Renal cortex interstitium (tissue), 11 donors: ENCODE data around the gene CDK5R2. TPM values are rescaled to one million over a fixed set of nuclear protein-coding genes. Genes with fewer than 3 reads are reported as not detected.

Source experiments
- DNase-seq, 11 donors: peaks; one replicate each; pipeline ENCODE4 v3.0.0-alpha.2; 2013; ENCODE audit warnings: low read depth in 9 of 11, low spot score in 4 of 11; ENCODE audit errors: extremely low read depth in 1 of 11
- polyA plus RNA-seq, 3 donors: library from polyadenylated mRNA; unstranded; fragments of 120-200 nt; gene quantifications; one replicate each; pipeline ENCODE4 v1.2.1, GENCODE V29; 2013; ENCODE audit not compliant: insufficient read length in 3 of 3

The CDK5R2 gene
- polyA plus RNA-seq, 3 donors: 0.07 TPM; not detected in 2

DNA sequence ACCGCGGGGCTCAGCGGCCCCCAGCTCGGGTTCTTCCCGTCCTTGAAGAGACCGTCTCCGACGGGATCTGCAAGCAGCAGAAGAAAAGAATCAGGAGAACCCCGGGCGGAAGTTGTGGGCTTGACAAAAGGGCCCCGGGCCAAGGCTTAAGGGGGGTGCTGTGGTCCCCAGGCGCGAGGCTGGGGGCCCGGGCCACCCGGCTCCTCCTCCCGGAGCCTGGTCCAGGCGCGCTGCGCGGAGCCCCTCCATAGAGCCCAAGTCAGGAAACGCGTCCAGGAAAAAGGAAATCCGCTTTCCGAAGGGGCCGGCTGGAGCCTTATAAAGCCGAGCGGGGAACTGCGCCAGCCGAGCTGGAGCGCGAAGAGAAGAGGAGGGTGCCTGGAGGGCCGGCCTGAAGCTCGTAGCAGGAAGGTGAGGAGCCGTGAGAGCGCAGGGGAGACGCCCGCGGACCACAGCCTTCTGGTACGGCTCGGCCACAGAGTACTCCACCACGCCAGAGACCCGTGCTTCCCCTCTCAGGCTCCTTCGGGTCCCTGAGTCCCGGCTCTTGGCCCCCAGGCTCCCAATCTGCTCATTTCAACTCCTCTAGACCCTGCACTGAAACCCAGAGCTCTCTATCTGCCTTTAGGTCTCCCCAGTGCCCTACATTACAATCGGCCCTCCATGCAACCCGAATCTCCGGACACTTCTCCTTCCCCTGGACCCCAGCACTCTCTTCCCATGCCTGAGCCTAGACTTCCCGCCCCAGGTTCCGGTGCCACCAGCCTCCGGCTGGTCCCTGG lies 25.0 kb downstream of the CDK5R2 start:
- no peak for DNase-seq

DNA sequence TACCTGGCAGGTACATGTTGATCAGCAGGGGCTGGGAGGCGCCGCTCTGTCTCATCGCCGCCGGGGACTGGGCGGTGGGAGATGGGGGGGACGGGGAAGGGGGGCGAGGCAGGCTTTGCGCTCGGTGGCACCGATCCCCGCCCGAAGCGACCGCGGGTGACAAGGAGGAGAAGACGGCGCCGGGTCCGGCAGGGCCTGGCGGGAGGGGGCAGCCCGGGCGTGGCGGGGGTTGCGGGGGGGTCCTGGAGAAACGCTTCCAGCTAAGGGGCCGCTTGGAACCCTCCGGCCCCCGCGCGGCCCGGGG lies 25.5 kb downstream of the CDK5R2 start, which contains the start of gene FEV:
Gene FEV (minus strand): TSS at position 164 of the 304 bp plus-strand sequence. CDS start 109 bp downstream, at position 55.
- DNase-seq: no peak

GRCh38 chr2:218985325-218986091 lies 26.0 kb downstream of the CDK5R2 start:
- no peak for DNase-seq

DNA sequence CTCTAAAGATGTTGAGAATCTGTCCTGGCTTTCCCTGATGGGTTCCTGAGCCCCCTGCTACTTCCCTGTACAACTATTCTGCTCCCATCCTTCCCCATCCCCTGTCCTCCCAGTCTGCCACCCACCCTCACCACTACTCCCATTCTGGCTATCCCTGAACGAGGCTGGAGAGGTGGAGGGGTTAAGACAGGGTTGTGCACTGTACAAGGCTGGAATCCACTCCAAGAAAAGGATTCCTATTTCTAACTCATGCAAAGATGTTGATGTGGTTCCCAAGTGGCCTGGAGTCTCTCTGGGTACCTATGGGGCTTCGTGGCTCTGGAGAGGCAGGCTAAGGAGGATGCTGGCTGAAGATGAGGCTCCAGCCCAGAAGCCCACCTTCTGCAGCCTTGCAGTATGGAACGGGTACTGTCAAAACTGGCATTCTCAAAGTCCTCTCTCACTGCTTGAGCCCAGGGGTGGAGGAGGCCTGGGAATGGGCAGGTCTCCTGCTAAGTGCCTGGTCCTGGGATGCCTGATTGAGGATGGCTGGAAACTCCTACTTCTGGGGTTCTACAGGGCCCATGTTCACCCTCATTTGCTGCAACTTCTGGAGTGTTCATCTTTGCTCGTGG lies 26.8 kb downstream of the CDK5R2 start:
- no peak for DNase-seq

DNA sequence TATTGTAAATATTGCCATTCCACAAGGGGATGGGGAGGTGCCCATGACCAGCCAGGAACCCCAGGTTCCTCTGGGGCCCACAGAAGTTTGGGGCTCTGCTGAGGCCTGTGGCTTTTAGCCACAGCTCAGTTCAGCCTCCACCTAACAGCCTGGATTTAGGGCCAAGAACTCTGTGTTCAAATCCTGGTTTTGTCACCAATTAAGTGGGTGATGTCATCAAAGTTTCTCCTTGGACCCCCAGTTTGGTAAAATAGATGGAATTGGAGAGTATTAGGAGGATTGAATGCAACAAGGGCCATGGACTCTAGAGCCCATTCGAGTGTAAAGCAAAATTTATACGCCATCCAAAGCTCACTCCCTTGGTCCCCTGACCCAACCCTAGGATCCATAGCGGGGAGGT lies 28.7 kb downstream of the CDK5R2 start:
- DNase-seq: no peak

DNA sequence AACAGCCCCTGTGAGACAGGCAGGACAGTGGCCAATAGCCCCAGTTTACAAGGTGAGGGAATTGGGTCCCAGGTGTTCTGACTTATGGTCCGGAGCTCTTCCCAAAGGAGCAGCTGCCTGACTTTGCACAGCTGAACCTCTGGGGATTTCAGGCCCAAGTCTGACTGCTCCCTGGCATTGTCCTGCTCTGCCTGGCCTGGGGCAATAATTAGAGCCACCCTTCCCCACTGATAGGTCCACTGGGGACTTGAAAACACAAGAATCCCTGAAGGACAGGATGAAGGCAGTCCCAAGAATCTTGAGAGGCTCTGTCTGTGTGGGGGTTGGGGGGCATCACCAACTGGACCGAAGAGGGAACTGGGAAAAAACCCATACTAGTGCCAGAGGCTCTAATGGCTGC lies 29.2 kb downstream of the CDK5R2 start:
- no peak for DNase-seq

DNA sequence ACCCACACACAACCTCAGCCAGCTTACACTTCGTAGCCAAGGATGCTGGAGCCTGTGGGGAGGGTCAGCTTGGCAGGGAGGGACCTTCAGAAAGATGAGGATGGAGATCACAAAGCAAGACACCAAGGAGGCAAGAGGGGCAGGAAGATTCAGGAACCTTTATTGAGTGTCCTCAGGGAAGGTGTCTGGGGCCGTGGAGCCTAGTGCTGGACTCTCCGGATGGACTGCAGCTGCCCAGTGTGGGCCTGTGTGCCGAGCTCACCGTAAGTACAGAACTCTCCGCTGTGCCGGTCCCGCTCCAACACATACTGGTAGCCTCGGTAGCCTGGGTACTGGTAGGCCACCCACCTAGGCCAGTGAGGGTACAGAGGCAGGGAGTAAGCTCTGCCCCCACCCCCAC lies 30.6 kb downstream of the CDK5R2 start:
- DNase-seq: no peak

- no peak for DNase-seq
Observed at GRCh38 chr2:218990612-218991011, 31.1 kb downstream of the CDK5R2 start.

GRCh38 chr2:218991674-218992168 lies 32.3 kb downstream of the CDK5R2 start:
- DNase-seq: no peak

DNA sequence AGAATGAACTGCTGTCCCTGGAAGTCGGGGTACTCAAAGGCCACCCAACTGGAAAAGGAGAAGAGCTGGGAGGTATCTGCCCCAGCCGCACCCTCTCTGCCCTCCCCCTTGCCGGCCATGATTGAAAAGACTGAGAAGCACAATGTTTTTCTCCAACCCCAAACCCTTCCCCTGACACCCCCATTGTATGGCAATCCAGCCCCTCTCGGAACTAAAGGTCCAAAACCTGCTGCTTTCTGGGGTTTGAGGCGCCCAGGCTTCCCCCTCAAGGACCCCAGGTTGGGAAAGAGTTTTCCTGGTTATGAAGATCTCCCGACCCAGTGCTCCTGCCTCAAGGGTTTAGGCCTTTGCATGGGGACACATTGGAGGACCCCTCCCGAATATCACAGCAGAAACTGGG lies 32.7 kb downstream of the CDK5R2 start:
- no peak for DNase-seq

GRCh38 chr2:218992703-218993344 lies 33.4 kb downstream of the CDK5R2 start:
- DNase-seq: no peak

DNA sequence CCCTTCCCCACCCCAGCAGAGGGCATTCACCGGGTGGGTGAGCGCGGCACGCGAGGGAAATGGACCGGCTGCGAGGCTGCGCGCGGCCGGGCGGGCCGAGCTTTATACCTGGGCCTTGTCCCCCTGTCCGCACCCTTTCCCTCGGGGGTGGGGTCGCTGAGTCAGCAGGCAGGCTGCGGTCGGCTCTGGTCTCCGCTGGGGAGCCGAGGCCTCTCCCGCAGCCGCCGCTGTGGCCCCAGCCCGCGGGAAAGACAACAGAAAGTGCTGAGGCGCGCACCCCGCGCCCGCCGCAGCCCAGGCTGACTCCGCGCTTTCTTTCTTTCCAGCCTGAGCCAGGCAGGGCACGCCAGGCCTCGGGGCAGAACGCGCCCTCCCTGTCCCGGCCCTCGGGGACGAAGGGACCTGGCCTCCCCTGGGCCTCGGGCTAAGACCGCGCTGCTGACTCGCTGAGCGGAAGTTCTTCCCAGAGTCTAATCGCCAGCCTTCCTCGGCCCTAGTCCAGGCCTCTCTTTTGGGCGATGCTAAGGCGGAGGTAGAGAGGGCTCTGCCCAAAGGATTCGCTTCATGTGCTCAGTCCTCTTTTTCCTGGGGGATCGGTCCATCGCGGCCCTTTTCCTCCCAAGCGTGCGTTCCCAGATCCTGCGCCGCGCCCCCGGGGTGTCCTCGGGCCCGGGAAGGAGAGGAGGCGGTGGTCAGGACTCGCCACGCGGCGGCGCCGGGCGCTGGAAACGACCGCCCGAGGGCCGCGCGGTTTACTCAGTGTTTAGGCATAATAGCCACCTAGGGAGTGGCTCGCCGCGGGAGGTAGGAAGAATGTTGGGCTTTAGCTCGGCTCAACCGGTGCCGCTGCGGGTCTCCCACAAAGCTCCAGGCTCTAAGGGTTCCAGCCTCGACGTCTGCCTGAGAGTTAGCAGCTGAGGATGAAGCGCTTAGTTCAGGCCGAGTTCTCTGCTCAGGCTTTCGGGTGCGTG lies 34.2 kb downstream of the CDK5R2 start, which contains the start of gene CRYBA2:
Gene CRYBA2 (minus strand): TSS at position 78 of the 971 bp plus-strand sequence. CDS start 246 bp downstream, outside the sequence.
- DNase-seq: no peak

GRCh38 chr2:218995561-218995960 lies 36.1 kb downstream of the CDK5R2 start:
- no peak for DNase-seq

GRCh38 chr2:218995972-218996711 lies 36.7 kb downstream of the CDK5R2 start:
- DNase-seq: peak in 7 of 11 donors; percentile 47 to 72 (median 58)

- no peak for DNase-seq
Observed at GRCh38 chr2:218996937-218997336, 37.5 kb downstream of the CDK5R2 start.

DNA sequence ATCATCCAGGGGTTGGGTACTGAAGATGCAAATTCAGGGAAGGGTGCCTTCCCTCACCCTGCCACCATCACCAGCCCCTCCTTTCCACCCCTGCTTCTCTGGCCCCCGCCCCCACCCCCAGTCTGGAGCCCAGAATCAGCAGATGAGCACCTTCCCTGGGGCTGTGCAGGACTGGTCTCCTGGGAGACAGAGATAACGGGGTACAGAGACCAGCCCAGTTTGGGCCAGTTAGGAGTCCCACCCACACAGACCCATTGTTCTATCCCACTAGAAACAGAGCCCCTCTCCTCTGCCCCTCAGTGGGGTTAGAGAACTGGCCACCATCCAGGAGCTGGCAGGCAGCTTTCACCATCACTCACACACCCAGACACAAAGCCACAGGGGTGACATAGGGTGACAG lies 38.3 kb downstream of the CDK5R2 start:
- DNase-seq: no peak

DNA sequence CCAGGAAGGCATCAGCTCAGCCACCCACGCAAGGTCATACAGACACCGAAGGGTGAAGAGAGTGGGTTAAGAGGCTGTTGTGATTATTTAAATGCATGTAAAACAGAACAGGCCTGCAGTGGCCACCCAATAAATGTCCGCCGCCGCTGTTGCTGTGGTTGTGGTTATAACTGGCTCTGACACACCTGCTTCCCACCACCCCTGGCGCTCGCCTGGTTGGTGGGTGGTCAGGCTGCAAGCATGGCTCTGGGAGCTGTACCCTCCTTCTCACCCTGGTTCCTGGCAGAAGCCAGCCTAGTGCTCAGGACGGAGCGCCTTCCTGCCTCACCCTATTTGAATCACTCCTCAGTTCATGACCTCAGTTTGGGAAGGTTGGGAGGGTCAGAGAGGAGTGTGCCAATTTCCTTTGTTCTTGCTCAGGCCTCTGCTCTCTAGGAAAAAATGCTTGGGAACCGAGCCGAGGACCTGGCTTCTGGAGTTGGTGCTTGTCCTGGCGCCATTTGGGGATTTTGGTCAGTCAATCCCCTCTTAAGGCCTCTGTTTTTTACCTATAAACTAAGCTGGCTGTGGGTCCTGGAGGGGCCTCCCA lies 39.0 kb downstream of the CDK5R2 start:
- DNase-seq: no peak
